ENCODE measurements around the gene ZFP36.

- TF ChIP-seq RAD21 (IDR thresholded peaks at IDR 0.05; ENCODE audit: low read depth) = no peak
- no peak for TF ChIP-seq TAF1 (IDR thresholded peaks at IDR 0.05; ENCODE audit: low read depth)
- no peak for TF ChIP-seq USF1 (IDR thresholded peaks at IDR 0.05)
- TF ChIP-seq CEBPB (IDR thresholded peaks at IDR 0.05) = no peak
- TF ChIP-seq TEAD4 (IDR thresholded peaks at IDR 0.05) = no peak
- no peak for TF ChIP-seq YY1 (IDR thresholded peaks at IDR 0.05; ENCODE audit: low read depth)
- no peak for TF ChIP-seq EP300 (IDR thresholded peaks at IDR 0.05; ENCODE audit: borderline replicate concordance)
- TF ChIP-seq REST (IDR thresholded peaks at IDR 0.05; ENCODE audit: low read depth) = no peak
- no peak for TF ChIP-seq CREB1 (IDR thresholded peaks at IDR 0.05; ENCODE audit: low read depth)
- TF ChIP-seq MAX (IDR thresholded peaks at IDR 0.05) = no peak
These were observed 34.4 kb upstream of the ZFP36 start for GRCh38 chr19:39372047-39372802.

Measured in Ishikawa (cell line).